Immature natural killer cell (primary cell): ENCODE results near the gene MPZL2. TPM values are rescaled to one million over a fixed set of nuclear protein-coding genes. Genes with fewer than 3 reads are reported as not detected.

Experiments
- DNase-seq, 3 donors: peaks; one replicate each; pipeline ENCODE4 v3.0.0; 2022; ENCODE audit warnings: mixed read lengths in 1 of 3
- H3K27ac Mint-ChIP-seq, 6 donors: one replicate each; pipeline ENCODE4 v1.8.0; 2020; ENCODE audit warnings: mixed read lengths in 6 of 6, mild to moderate bottlenecking in 5 of 6, inconsistent platforms in 4 of 6, moderate library complexity in 3 of 6
- H3K27me3 Mint-ChIP-seq, 3 donors: one replicate each; pipeline ENCODE4 v1.8.0; 2020 to 2021; ENCODE audit warnings: low read depth in 3 of 3, mild to moderate bottlenecking in 3 of 3, mixed read lengths in 3 of 3, moderate library complexity in 3 of 3, inconsistent platforms in 1 of 3
- H3K36me3 Mint-ChIP-seq, 3 donors: one replicate each; pipeline ENCODE4 v1.8.0; 2020; ENCODE audit warnings: mixed read lengths in 3 of 3, inconsistent platforms in 2 of 3, mild to moderate bottlenecking in 2 of 3
- H3K4me1 Mint-ChIP-seq, 2 donors: one replicate each; pipeline ENCODE4 v1.8.0; 2020; ENCODE audit warnings: inconsistent platforms in 2 of 2, mild to moderate bottlenecking in 2 of 2, mixed read lengths in 2 of 2, moderate library complexity in 1 of 2
- H3K4me3 Mint-ChIP-seq, 5 donors: one replicate each; pipeline ENCODE4 v1.8.0; 2020; ENCODE audit warnings: mild to moderate bottlenecking in 5 of 5, mixed read lengths in 5 of 5, inconsistent platforms in 3 of 5, moderate library complexity in 3 of 5
- H3K9me3 Mint-ChIP-seq, 6 donors: one replicate each; pipeline ENCODE4 v1.8.0; 2020; ENCODE audit warnings: mild to moderate bottlenecking in 6 of 6, mixed read lengths in 6 of 6, inconsistent platforms in 4 of 6, moderate library complexity in 3 of 6
- polyA plus RNA-seq, 3 donors: library from polyadenylated mRNA; unstranded; fragments of 300-500 nt; fragmentation: Illumina TruSeq; gene quantifications; one replicate each; pipeline ENCODE4 v1.2.3, GENCODE V29; 2021

MPZL2 gene
- polyA plus RNA-seq, 3 donors from 2014 or later, result 0.17 to 1.5 (median 0.49) TPM

DNA sequence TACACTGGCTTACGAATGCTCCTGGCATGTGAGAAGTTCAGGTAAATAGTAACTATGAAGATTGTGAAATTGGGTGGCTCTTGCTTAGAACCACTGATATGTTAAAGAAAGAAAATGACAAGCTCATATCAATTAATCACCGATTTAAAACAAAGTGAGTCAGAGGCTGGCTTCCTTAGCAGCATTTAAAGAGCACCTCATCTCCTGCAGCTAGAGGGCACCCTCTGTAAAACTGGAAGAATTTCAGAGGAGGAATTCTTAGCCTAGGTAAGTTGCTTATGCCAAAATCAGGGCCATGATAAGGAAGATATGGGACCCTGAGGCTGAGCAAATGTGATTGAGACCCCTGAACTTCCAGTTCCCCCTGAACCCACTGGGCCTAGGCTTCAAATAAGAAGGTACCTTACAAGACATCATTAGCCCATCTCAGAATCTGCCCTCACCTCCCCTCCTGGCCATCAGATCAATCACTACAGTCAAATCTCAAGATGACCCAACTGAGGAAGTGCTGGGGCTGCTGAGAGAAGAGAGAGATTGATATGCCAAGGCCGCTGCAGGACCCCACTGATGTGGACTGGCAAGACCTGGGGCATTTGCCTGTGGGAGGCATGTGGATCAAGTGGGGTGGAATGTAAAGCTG lies 31.8 kb upstream of the MPZL2 start:
- peaks cover under 1 to 4% (median 2%) of the 10 kb centered on the region in 3 donors for H3K27me3 Mint-ChIP-seq
- H3K4me1 Mint-ChIP-seq, result peaks cover 13 to 19% of the 10 kb centered on the region in 2 donors
- H3K4me3 Mint-ChIP-seq, result no peak overlapping the region

DNA sequence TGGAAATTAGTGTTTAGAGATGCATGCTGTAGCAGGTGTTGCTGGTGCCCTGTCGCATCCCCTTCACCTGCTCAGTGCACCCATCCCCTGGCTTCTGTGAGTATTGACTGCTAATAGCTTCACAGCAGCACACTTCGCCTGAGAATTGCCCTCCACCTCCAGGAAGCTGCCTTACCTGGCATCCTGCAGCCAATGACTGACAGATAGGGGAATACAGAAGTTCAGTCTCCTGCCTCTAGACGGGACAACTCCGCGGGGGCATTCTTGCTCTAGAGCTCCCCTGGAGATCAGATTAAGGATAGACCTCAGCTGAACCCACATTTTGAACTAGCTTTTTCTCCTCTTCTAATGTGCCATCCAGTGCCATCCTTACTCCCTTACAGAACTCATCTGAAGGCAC lies 31.1 kb upstream of the MPZL2 start:
- H3K27ac Mint-ChIP-seq, result no peak overlapping the region
- no peak for DNase-seq
- peaks cover 12 to 16% of the 10 kb centered on the region in 2 donors for H3K4me1 Mint-ChIP-seq
- no peaks in the 10 kb centered on the region for H3K9me3 Mint-ChIP-seq
- peaks cover 1 to 4% (median 2%) of the 10 kb centered on the region in 3 donors for H3K27me3 Mint-ChIP-seq
- H3K4me3 Mint-ChIP-seq, result no peak overlapping the region
- peaks cover 0 to 3% (median 0%) of the 10 kb centered on the region in 3 donors for H3K36me3 Mint-ChIP-seq

More for the DNA sequence above, 31.8 kb upstream of the MPZL2 start:
- peak; percentile 31 to 42 (median 38) for DNase-seq
- peak overlapping the region in 5 of 6 donors; percentile 13 to 61 (median 21) for H3K27ac Mint-ChIP-seq
- peaks cover 0 to 3% (median 0%) of the 10 kb centered on the region in 3 donors for H3K36me3 Mint-ChIP-seq
- H3K9me3 Mint-ChIP-seq, result no peaks in the 10 kb centered on the region

DNA sequence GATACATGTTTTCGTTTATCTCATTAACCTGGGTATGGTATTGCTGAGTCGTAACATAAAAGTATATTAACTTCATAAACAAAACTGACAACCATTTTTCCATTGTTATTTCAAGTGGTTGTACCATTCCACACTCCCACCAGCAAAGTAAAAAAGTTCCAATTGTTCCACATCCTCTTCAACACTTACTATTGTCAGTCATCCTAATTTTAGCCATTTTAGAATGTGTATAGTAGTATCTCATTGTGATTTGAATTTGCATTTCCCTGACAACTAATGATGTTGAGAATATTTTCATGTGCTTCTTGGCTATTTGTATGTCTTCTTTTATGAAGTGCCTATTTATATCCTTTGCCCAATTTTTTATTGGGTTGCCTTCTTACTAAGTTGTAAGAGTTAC lies 30.0 kb upstream of the MPZL2 start:
- Mint-ChIP-seq H3K36me3 (peaks cover 0 to 3% (median 0%) of the 10 kb centered on the region in 3 donors), H3K9me3 (no peaks in the 10 kb centered on the region), H3K27ac (no peak overlapping the region)

DNA sequence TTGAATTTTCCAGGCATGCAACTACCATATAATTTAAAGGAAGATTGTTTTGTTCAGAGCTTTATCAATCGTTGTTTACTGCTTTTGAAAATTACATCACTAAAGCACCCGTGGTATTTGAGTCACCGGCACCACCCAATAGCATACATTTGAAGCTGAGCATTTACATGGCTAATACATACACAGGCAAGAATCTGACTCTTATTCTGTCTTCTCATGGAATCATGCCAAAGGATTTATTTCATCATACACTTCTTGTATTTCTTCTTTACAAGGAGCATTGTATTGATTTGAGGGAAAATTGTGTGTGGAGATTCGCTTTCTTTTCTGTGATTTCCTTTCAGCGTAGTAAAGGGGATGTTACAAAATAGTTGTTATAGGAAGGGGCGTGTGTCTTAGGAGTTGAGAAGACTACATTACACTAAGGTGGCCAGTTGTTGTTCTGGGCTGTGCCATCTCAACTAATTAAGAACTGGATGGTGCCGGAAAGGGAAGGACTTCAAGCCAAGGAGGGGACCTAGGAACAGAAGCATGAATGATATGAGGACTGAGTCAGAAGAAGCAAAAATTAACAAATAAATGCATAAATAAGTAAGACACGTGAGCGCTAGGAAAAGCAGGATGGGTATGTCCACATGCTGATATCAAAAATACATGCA lies 27.5 kb upstream of the MPZL2 start:
- Mint-ChIP-seq H3K27me3 (peaks cover 1 to 4% (median 2%) of the 10 kb centered on the region in 3 donors), H3K36me3 (peaks cover 0 to 3% (median 0%) of the 10 kb centered on the region in 3 donors), H3K9me3 (no peaks in the 10 kb centered on the region), H3K4me3 (no peak overlapping the region), H3K27ac (no peak overlapping the region), H3K4me1 (peaks cover 12 to 16% of the 10 kb centered on the region in 2 donors)
- DNase-seq, result no peak

More for the DNA sequence above, 30.0 kb upstream of the MPZL2 start:
- Mint-ChIP-seq H3K4me1 (peaks cover 12 to 16% of the 10 kb centered on the region in 2 donors), H3K4me3 (no peak overlapping the region), H3K27me3 (peaks cover 1 to 4% (median 2%) of the 10 kb centered on the region in 3 donors)
- DNase-seq, result no peak

DNA sequence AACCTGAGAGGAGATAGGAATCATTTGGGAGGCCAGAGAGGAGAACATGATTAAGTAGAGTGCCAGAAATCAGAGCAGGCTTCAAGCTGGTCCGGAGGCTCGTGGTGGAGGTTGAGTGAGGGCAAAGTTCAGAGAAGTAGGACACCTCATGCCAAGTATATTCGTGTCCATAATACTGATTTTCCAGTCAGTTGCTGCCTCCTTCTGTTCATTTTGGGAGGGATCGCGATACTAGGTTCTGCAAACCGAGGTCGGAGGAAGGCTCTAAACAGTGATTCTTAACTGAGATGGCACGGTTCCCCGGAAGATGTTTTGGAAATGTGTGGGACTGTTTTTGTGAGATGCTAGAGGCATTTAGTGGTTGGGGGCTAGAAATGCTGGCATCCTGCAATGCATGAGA lies 26.8 kb upstream of the MPZL2 start:
- Mint-ChIP-seq H3K9me3 (no peaks in the 10 kb centered on the region), H3K27me3 (peaks cover 1 to 2% (median 2%) of the 10 kb centered on the region in 3 donors), H3K36me3 (peaks cover 0 to 3% (median 0%) of the 10 kb centered on the region in 3 donors), H3K27ac (no peak overlapping the region), H3K4me1 (peaks cover 5 to 10% of the 10 kb centered on the region in 2 donors), H3K4me3 (no peak overlapping the region)
- DNase-seq, result peak; percentile 41 to 55 (median 51)

DNA sequence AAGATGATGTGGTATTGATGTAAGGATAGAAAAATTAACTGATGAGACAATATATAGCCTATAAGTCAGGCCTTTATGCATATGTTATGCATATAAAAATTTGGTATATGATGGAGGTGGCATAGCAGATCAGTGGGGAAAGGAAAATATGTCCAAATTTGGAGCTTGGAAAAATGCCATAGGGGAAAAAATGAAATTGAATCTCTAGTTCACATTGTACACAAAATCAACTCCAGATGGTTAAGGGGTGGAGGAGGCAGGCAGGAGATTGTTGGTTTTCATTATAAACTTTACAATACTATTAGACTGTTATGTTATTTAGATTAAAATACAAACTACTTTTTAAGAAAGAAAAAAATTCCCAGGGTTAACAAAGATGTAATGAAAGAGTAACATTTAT lies 25.3 kb upstream of the MPZL2 start:
- H3K4me3 Mint-ChIP-seq, result no peak overlapping the region
- DNase-seq, result no peak
- H3K36me3 Mint-ChIP-seq, result peaks cover 0 to 3% (median 0%) of the 10 kb centered on the region in 3 donors
- H3K27ac Mint-ChIP-seq, result no peak overlapping the region
- H3K4me1 Mint-ChIP-seq, result peaks cover 0 to 5% of the 10 kb centered on the region in 2 donors
- peaks cover 1 to 2% (median 2%) of the 10 kb centered on the region in 3 donors for H3K27me3 Mint-ChIP-seq
- H3K9me3 Mint-ChIP-seq, result no peaks in the 10 kb centered on the region

DNA sequence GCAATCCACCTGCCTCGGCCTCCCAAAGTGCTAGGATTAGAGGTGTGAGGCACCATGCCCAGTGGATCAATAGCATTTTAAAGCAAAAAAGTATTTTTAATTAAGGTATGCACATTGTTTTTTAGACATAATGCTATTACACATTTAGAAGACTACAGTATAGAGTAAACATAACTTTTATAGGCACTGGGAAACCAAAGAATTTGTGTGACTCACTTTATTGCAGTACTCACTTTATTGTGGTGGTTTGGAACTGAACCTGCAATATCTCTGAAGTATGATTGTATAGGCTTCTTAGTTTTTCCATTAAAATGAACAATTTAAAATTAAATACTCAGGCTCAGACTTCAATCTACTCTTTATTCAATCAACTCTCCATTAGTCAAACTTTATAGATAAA lies 22.9 kb upstream of the MPZL2 start:
- Mint-ChIP-seq H3K27me3 (peaks cover 0 to 5% (median 1%) of the 10 kb centered on the region in 3 donors), H3K36me3 (peaks cover 0 to 3% (median 0%) of the 10 kb centered on the region in 3 donors), H3K4me1 (peaks cover 0 to 5% of the 10 kb centered on the region in 2 donors), H3K27ac (no peak overlapping the region), H3K4me3 (no peak overlapping the region), H3K9me3 (no peaks in the 10 kb centered on the region)
- no peak for DNase-seq

DNA sequence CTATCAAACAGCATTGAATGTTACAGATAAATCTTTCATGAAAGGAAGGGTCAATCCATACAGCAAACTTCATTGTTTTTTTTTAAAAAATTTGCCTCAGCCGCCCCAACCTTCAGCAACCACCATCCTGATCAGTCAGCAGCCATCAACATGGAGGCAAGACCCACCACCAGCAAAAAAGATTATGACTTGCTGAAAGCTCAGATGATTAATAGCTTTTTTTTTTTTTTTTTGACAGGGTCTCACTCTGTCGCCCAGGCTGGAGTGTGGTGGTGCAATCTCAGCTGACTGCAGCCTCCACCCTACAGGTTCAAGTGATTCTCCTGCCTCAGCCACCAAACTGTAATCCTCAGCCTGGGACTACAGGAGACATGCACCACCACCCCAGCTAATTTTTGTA lies 22.4 kb upstream of the MPZL2 start:
- Mint-ChIP-seq H3K4me3 (no peak overlapping the region), H3K27me3 (peaks cover 0 to 5% (median 1%) of the 10 kb centered on the region in 3 donors), H3K27ac (no peak overlapping the region), H3K4me1 (peaks cover 3 to 7% of the 10 kb centered on the region in 2 donors), H3K36me3 (peaks cover 0 to under 1% (median 0%) of the 10 kb centered on the region in 3 donors), H3K9me3 (no peaks in the 10 kb centered on the region)
- no peak for DNase-seq

DNA sequence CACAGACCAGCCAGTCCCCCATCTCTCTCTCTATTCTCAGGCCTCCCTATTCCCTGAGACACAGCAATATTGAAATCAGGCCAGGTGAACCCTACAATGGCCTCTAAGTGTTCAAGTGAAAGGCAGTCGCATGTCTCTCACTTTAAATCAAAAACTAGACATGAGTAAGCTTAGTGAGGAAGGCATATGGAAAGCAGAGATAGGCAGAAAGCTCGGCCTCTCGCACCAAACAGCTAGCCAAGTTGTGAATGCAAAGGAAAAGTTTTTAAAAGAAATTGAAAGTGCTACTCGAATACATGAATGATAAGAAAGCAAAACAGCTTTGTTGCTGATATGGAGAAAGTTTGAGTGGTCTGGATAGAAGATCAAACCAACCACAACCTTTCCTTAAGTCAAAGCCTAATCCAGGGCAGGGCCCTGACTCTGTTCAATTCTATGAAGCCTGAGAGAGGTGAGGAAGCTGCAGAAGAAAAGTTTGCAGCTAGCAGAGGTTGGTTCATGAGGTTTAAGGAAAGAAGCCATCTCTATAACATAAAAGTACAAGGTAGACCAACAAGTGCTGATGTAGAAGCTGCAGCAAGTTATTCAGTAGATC lies 19.8 kb upstream of the MPZL2 start:
- no peak for DNase-seq
- Mint-ChIP-seq H3K27me3 (peaks cover 2% of the 10 kb centered on the region in 3 donors), H3K27ac (peak overlapping the region in 2 of 6 donors; percentile 0 to 51), H3K4me3 (no peak overlapping the region), H3K4me1 (peaks cover 6 to 10% of the 10 kb centered on the region in 2 donors), H3K36me3 (no peaks in the 10 kb centered on the region), H3K9me3 (no peaks in the 10 kb centered on the region)

DNA sequence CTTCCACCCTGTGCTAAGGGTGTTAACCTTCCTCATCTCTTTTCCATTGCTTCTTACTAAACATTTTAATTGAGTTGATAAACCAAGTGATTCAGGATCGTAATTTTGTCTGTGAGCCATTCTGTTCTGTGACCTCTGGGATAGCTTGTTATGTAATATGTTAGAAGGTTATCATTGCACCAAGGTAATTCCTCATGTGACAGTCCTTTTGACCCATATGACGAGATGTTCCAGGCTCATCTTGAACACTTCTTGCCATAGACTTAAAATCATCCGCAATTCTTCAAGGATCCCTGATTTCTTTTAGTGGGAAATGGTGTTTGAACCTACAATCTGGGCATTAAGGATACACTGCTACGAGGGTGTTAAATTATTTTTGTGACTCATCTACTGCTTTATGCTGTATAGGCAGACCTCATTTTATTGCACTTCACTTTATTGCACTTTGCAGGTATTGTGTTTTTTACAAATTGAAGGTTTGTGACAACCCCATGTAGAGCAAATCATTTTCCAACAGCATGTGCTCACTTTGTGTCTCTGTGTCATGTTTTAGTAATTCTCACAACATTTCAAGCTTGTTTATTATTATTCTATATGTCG lies 19.0 kb upstream of the MPZL2 start:
- no peak overlapping the region for H3K4me3 Mint-ChIP-seq
- no peaks in the 10 kb centered on the region for H3K36me3 Mint-ChIP-seq
- peak overlapping the region in 1 of 6 donors; percentile 0 for H3K27ac Mint-ChIP-seq
- peaks cover 2% of the 10 kb centered on the region in 3 donors for H3K27me3 Mint-ChIP-seq
- H3K4me1 Mint-ChIP-seq, result peaks cover 6 to 10% of the 10 kb centered on the region in 2 donors
- DNase-seq, result no peak
- H3K9me3 Mint-ChIP-seq, result no peaks in the 10 kb centered on the region

DNA sequence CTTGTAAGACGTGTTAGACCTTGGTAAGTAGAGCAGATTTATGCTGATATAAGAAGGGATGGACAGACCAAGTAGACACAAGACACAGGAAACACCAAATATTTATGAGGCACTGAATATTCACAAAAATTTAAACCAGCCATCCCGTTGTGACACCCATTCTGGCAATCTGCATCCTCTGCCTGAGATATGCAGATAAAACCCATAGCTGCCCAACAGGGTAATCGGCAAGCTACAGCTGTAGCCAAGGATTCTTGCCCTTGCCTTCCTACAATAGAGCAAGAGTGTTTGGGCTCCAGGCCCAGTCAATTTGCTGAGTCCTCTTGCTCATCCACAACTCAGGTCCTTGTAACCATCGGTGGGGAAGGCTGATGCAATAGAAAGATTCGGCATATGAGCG lies 18.5 kb upstream of the MPZL2 start:
- H3K4me1 Mint-ChIP-seq, result peaks cover 6 to 10% of the 10 kb centered on the region in 2 donors
- no peak overlapping the region for H3K27ac Mint-ChIP-seq
- no peak for DNase-seq
- H3K4me3 Mint-ChIP-seq, result no peak overlapping the region
- no peaks in the 10 kb centered on the region for H3K36me3 Mint-ChIP-seq
- H3K9me3 Mint-ChIP-seq, result no peaks in the 10 kb centered on the region
- H3K27me3 Mint-ChIP-seq, result peaks cover 2% of the 10 kb centered on the region in 3 donors

DNA sequence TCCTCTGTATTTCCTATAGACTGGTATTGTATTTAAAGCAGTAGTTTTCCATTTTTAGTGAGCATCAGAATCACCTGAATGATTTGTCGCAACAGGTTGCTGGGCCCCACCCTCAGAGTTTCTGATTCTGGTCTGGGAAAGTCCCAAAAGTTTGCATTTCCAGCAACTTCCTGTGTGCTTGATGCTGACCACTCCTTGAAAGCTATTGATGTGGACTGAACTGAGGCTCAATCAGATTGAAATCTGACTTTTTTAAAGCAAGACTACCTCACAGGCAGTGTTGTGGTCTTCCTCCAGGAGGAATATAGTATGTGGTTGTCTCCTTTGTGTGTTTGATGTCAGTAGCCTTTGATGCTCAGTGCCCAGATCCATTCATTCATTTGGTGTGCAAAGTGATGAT lies 17.2 kb upstream of the MPZL2 start:
- no peaks in the 10 kb centered on the region for H3K36me3 Mint-ChIP-seq
- H3K9me3 Mint-ChIP-seq, result no peaks in the 10 kb centered on the region
- peaks cover 6 to 10% of the 10 kb centered on the region in 2 donors for H3K4me1 Mint-ChIP-seq
- H3K27me3 Mint-ChIP-seq, result peaks cover 2 to 4% (median 2%) of the 10 kb centered on the region in 3 donors
- H3K4me3 Mint-ChIP-seq, result peak overlapping the region in 1 of 5 donors; percentile 34
- H3K27ac Mint-ChIP-seq, result peak overlapping the region in 2 of 6 donors; percentile 41 to 55
- DNase-seq, result peak; percentile 13 to 40 (median 31)

DNA sequence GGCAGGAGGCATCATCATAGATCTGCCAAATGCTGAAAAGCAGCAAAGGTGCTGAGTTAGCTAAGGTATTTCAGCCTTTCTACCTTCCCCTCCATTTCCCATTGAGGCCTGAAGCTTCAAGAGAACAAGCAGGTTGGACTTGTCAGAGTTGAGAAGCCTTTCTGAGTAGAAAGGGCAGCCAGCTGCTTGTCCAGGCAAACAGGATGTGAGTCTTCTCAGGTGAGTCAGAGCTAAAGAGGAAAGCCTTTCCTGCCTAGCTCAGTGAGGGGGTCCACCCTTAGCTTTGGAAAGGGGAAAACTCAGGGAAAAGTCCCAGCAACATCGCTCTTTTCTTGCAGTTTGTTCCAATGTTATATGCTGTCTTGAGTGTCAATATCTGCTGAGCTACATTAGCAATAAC lies 13.2 kb upstream of the MPZL2 start:
- peaks cover 6 to 10% of the 10 kb centered on the region in 2 donors for H3K4me1 Mint-ChIP-seq
- no peaks in the 10 kb centered on the region for H3K9me3 Mint-ChIP-seq
- H3K27me3 Mint-ChIP-seq, result peaks cover 0 to 7% (median 4%) of the 10 kb centered on the region in 3 donors
- H3K36me3 Mint-ChIP-seq, result no peaks in the 10 kb centered on the region
- no peak for DNase-seq
- no peak overlapping the region for H3K4me3 Mint-ChIP-seq
- no peak overlapping the region for H3K27ac Mint-ChIP-seq
